ENCODE results near the gene GPR27. TPM values are rescaled to one million over a fixed set of nuclear protein-coding genes. Genes with fewer than 3 reads are reported as not detected.

GPR27 gene
- total and polyA plus RNA-seq, 2 experiments from 2014 or later, result 7.8 to 11.8 TPM

GRCh38 chr3:71722693-71723092, 31.0 kb upstream of the GPR27 start:
- H3K9me3 Mint-ChIP-seq, result no peaks in the 10 kb centered on the region; the same call in 2 of the 3 replicates
- H3K79me2 ChIP-seq (replicated peaks; ENCODE audit: insufficient read depth), result peaks cover 6% of the 10 kb centered on the region; the same call in 1 of the 2 replicates
- H3K4me1 ChIP-seq (ENCODE audit: insufficient read depth), result peaks cover 11% of the 10 kb centered on the region
- no peak overlapping the region for H3K4me3 ChIP-seq
- no peak for TF ChIP-seq CREB1 (CRISPR knock-in tag; IDR thresholded peaks at IDR 0.05; ENCODE audit: low read depth)
- TF ChIP-seq NANOG (IDR thresholded peaks at IDR 0.05; ENCODE audit: borderline replicate concordance), result no peak
- TF ChIP-seq POLR2AphosphoS5 (IDR thresholded peaks at IDR 0.05; ENCODE audit: low read depth), result no peak
- no peak for TF ChIP-seq ETS1 (IDR thresholded peaks at IDR 0.05)
- TF ChIP-seq CTCF (conservative IDR thresholded peaks at IDR 0.05; ENCODE audit: low read depth in 2 of 2), result no peak
- no peak for TF ChIP-seq JUNB (IDR thresholded peaks at IDR 0.05; ENCODE audit: unreplicated experiment)
- TF ChIP-seq ZNF114 (CRISPR knock-in tag; IDR thresholded peaks at IDR 0.05), result no peak
- TF ChIP-seq REST (IDR thresholded peaks at IDR 0.05; ENCODE audit: unreplicated experiment), result no peak
- TF ChIP-seq ZNF331 (CRISPR knock-in tag; IDR thresholded peaks at IDR 0.05; ENCODE audit: low read depth), result no peak
- TF ChIP-seq EZH2 (IDR thresholded peaks at IDR 0.05; ENCODE audit: low read depth, unreplicated experiment), result no peak
- TF ChIP-seq EZH2phosphoT487 (IDR thresholded peaks at IDR 0.05; ENCODE audit: unreplicated experiment), result no peak
- TF ChIP-seq ZNF462 (CRISPR knock-in tag; IDR thresholded peaks at IDR 0.05), result no peak
- TF ChIP-seq STAT1 (IDR thresholded peaks at IDR 0.05; ENCODE audit: unreplicated experiment), result no peak
- DNase-seq (ENCODE audit: low spot score), result no peak
- peaks cover 31% of the 10 kb centered on the region for H3K27me3 ChIP-seq (ENCODE audit: insufficient read depth)
- H3K27me3 Mint-ChIP-seq (ENCODE audit: insufficient read depth, low read depth, poor library complexity), result peaks cover 34% of the 10 kb centered on the region
- H3K27ac Mint-ChIP-seq, result no peak overlapping the region
- no peaks in the 10 kb centered on the region for H3F3A ChIP-seq (replicated peaks; ENCODE audit: low read depth)
- ATAC-seq, result no peak
- H3K4me2 ChIP-seq, result no peak overlapping the region
- H3K4me3 Mint-ChIP-seq, result no peak overlapping the region
- no peaks in the 10 kb centered on the region for H3K9me2 ChIP-seq (ENCODE audit: insufficient read depth)
- H3K27ac ChIP-seq (ENCODE audit: low read depth), result no peak overlapping the region
- peaks cover 4% of the 10 kb centered on the region; the same call in 1 of the 2 replicates for H4K20me1 ChIP-seq (replicated peaks; ENCODE audit: insufficient read depth)
- H3K36me3 Mint-ChIP-seq (ENCODE audit: low read depth), result no peaks in the 10 kb centered on the region; the same call in 2 of the 3 replicates
- no peaks in the 10 kb centered on the region for H3K36me3 ChIP-seq (ENCODE audit: insufficient read depth)
- no peak overlapping the region for H2AFZ ChIP-seq
- H3K4me1 Mint-ChIP-seq, result peaks cover 21% of the 10 kb centered on the region
